Ovary (tissue), 3 donors: Measurements from ENCODE around the gene TRPC6.

Source experiments
- POLR2A ChIP-seq: fragments of 450-650 bp; IDR thresholded peaks from one replicate; pipeline ENCODE4 v1.6.1; 2017; ENCODE audit warnings: antibody characterized with exemption, mild to moderate bottlenecking, moderate library complexity
- TF ChIP-seq, protein P1 (sequence below), 3 donors: fragments of 450-650 bp in 2 of 3; fragments of 200-600 bp in 1 of 3; IDR thresholded peaks; one replicate each; pipeline versions ENCODE4 v1.5.1 to v1.8.0; 2016 to 2022; ENCODE audit warnings: antibody characterized with exemption in 3 of 3, mild to moderate bottlenecking in 1 of 3
- donor health status: DM: no; HTN: no; CAD: no.

DNA sequence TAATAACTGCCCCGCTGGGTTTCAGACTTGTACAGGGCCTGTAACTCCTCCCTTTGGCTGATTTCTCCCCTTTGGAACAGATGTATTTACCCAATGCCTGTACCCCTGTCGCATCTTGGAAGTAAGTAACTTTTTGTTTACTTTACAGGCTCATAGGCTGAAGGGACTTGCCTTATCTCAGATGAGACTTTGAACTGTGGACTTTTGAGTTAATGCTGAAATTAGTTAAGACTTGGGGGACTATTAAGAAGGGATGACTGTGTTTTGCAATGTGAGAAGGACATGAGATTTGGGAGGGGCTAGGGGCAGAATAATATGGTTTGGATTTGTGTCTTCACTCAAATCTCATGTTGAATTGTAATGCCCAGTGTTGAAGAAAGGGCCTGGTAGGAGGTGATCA, 62.0 kb downstream of the TRPC6 start:
- TF ChIP-seq, protein P1, sequence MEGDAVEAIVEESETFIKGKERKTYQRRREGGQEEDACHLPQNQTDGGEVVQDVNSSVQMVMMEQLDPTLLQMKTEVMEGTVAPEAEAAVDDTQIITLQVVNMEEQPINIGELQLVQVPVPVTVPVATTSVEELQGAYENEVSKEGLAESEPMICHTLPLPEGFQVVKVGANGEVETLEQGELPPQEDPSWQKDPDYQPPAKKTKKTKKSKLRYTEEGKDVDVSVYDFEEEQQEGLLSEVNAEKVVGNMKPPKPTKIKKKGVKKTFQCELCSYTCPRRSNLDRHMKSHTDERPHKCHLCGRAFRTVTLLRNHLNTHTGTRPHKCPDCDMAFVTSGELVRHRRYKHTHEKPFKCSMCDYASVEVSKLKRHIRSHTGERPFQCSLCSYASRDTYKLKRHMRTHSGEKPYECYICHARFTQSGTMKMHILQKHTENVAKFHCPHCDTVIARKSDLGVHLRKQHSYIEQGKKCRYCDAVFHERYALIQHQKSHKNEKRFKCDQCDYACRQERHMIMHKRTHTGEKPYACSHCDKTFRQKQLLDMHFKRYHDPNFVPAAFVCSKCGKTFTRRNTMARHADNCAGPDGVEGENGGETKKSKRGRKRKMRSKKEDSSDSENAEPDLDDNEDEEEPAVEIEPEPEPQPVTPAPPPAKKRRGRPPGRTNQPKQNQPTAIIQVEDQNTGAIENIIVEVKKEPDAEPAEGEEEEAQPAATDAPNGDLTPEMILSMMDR (IDR thresholded peaks at IDR 0.05), result no peak
- TF ChIP-seq POLR2A, result no peak
